GM12878 (cell line): Measurements from ENCODE around the gene NUP210. TPM values are rescaled to one million over a fixed set of nuclear protein-coding genes. Genes with fewer than 3 reads are reported as not detected.

Experiments
- ATAC-seq: fragments of 200-7000 bp; cut with Tn5 transposase; 3 replicates; pipeline ENCODE4 v1.9.1; 2020; ENCODE audit warnings: mild to moderate bottlenecking, moderate library complexity
- BruUV-seq: library from RNA; stranded (reverse); fragments of 400-500 nt; replicated peaks from 2 replicates; lab custom pipeline; 2021; lab: Mats Ljungman, UMichigan
- CTCF ChIA-PET: fragments of 300-600 bp; sonication (Branson Sonifier 250); formaldehyde crosslinking; extraction: SDS; loops from one replicate; lab custom pipeline; 2021; ENCODE audit warnings: inconsistent platforms; lab: Yijun Ruan, JAX
- POLR2A ChIA-PET: fragments of 350-600 bp; formaldehyde crosslinking; extraction: SDS; loops from one replicate; lab custom pipeline; 2021; ENCODE audit warnings: inconsistent platforms; lab: Charles Lee
- RAD21 ChIA-PET: fragments of 300-600 bp; sonication (Branson Sonifier 250); formaldehyde crosslinking; loops from one replicate; lab custom pipeline; 2023; ENCODE audit warnings: antibody characterized with exemption; ENCODE audit not compliant: unreplicated experiment; lab: Charles Lee
- SMC1A ChIA-PET: fragments of 300-600 bp; sonication (Branson Sonifier 250); formaldehyde crosslinking; loops from one replicate; lab custom pipeline; 2023; ENCODE audit not compliant: unreplicated experiment, uncharacterized antibody; lab: Charles Lee
- DNase-seq: peaks from one replicate; pipeline ENCODE4 v3.0.0-alpha.2; 2011; ENCODE audit warnings: low read depth, low spot score
- FAIRE-seq: peaks from 3 replicates; lab custom pipeline; 2011; peaks lifted over from hg19 to GRCh38; lab: Jason Lieb, UNC
- H2AFZ ChIP-seq: 2 replicates; pipeline ENCODE4 v1.6.0; 2011; ENCODE audit warnings: low read depth, low read length, control low read depth; ENCODE audit not compliant: control insufficient read depth
- H3K27ac ChIP-seq: 2 replicates; pipeline ENCODE4 v1.5.1; 2011; ENCODE audit warnings: control low read depth; ENCODE audit not compliant: control insufficient read depth, insufficient read depth
- H3K27me3 ChIP-seq, 2 experiments: replicated peaks in 1 of 2; 2 replicates each; pipeline versions ENCODE4 v1.6.0 to v1.6.1; 2011; ENCODE audit warnings: low read length in 1 of 2; ENCODE audit not compliant: control insufficient read depth in 2 of 2, insufficient read depth in 2 of 2
- H3K36me3 ChIP-seq, 2 experiments: 2 replicates each; pipeline ENCODE4 v1.5.1; 2011; ENCODE audit warnings: low read length in 1 of 2; ENCODE audit not compliant: control insufficient read depth in 2 of 2, insufficient read depth in 2 of 2
- H3K4me1 ChIP-seq: 2 replicates; pipeline ENCODE4 v1.6.1; 2011; ENCODE audit warnings: mild to moderate bottlenecking, low read length, moderate library complexity, mixed read lengths; ENCODE audit not compliant: control insufficient read depth, insufficient read depth
- H3K4me2 ChIP-seq: 2 replicates; pipeline ENCODE4 v1.6.0; 2011; ENCODE audit warnings: control low read depth; ENCODE audit not compliant: control insufficient read depth, insufficient read depth
- H3K4me3 ChIP-seq: fragments of 200-600 bp; sonication (generic); 2 replicates; pipeline ENCODE4 v1.5.1; 2016
- H3K79me2 ChIP-seq: 2 replicates; pipeline ENCODE4 v1.6.0; 2011; ENCODE audit warnings: low read length; ENCODE audit not compliant: control insufficient read depth, insufficient read depth
- H3K9ac ChIP-seq: 2 replicates; pipeline ENCODE4 v1.8.0; 2011; ENCODE audit warnings: low read length, control low read depth, mixed read lengths; ENCODE audit not compliant: control insufficient read depth, insufficient read depth
- H3K9me3 ChIP-seq: replicated peaks from 3 replicates; pipeline ENCODE4 v1.5.1; 2011; ENCODE audit warnings: mild to moderate bottlenecking, low read length; ENCODE audit not compliant: control insufficient read depth, insufficient read depth
- H4K20me1 ChIP-seq: 2 replicates; pipeline ENCODE4 v1.6.0; 2011; ENCODE audit not compliant: control insufficient read depth, insufficient read depth
- CHD4 ChIP-seq: fragments of 200-600 bp; sonication (generic); IDR thresholded peaks from 2 replicates; pipeline ENCODE4 v1.6.1; 2016; ENCODE audit warnings: mild to moderate bottlenecking
- ETV6 ChIP-seq, 2 experiments: fragments of 450-650 bp in 1 of 2; IDR thresholded peaks in 1 of 2; conservative IDR thresholded peaks in 1 of 2; 2 replicates each; pipeline ENCODE4 v1.6.1; 2014; ENCODE audit warnings: antibody characterized with exemption in 1 of 2, borderline replicate concordance in 1 of 2, low read depth in 1 of 2, mild to moderate bottlenecking in 1 of 2, moderate library complexity in 1 of 2
- FOXK2 ChIP-seq: fragments of 450-650 bp; IDR thresholded peaks from 2 replicates; pipeline ENCODE4 v1.6.1; 2017; ENCODE audit warnings: mild to moderate bottlenecking, moderate library complexity
- IKZF2 ChIP-seq, 2 experiments: fragments of 450-650 bp; IDR thresholded peaks; 2 replicates each; pipeline ENCODE4 v1.6.1; 2017; ENCODE audit warnings: mild to moderate bottlenecking in 2 of 2, moderate library complexity in 2 of 2
- KLF5 ChIP-seq: fragments of 450-650 bp; IDR thresholded peaks from 2 replicates; pipeline ENCODE4 v1.6.1; 2014; ENCODE audit warnings: mild to moderate bottlenecking; ENCODE audit not compliant: partially characterized antibody
- MYC ChIP-seq: IDR thresholded peaks from 2 replicates; pipeline ENCODE4 v1.6.1; 2011; ENCODE audit warnings: mild to moderate bottlenecking, low read length, moderate library complexity, inconsistent platforms; ENCODE audit not compliant: insufficient read depth, insufficient replicate concordance, insufficient read length, severe bottlenecking
- NFYB ChIP-seq: IDR thresholded peaks from 2 replicates; pipeline ENCODE4 v1.6.1; 2011; ENCODE audit warnings: low read depth, mild to moderate bottlenecking, low read length, improper control_type of control experiment, moderate library complexity; ENCODE audit not compliant: insufficient read depth
- PAX5 ChIP-seq: IDR thresholded peaks from 2 replicates; pipeline ENCODE4 v1.6.1; 2011; ENCODE audit warnings: low read depth, low read length, borderline replicate concordance
- PML ChIP-seq: IDR thresholded peaks from 2 replicates; pipeline ENCODE4 v1.6.1; 2012; ENCODE audit warnings: low read length, inconsistent platforms
- POLR2A ChIP-seq: IDR thresholded peaks from 2 replicates; pipeline ENCODE4 v1.6.1; 2011; ENCODE audit warnings: low read depth, mild to moderate bottlenecking, low read length
- RELA ChIP-seq: fragments of 450-650 bp; IDR thresholded peaks from 2 replicates; pipeline ENCODE4 v1.8.0; 2014; ENCODE audit warnings: borderline replicate concordance; ENCODE audit not compliant: partially characterized antibody
- SRF ChIP-seq, 2 experiments: IDR thresholded peaks; 2 replicates each; pipeline ENCODE4 v1.6.1; 2011; ENCODE audit warnings: low read depth in 2 of 2, low read length in 2 of 2, mild to moderate bottlenecking in 1 of 2, moderate library complexity in 1 of 2
- TARDBP ChIP-seq: IDR thresholded peaks from 2 replicates; pipeline ENCODE4 v1.6.1; 2016; ENCODE audit warnings: borderline replicate concordance
- TCF7 ChIP-seq: IDR thresholded peaks from 2 replicates; pipeline ENCODE4 v1.6.1; 2014; ENCODE audit warnings: antibody characterized with exemption, borderline replicate concordance
- WRNIP1 ChIP-seq: IDR thresholded peaks from 2 replicates; pipeline ENCODE4 v1.6.1; 2011; ENCODE audit warnings: low read depth, low read length, improper control_type of control experiment, borderline replicate concordance
- ZZZ3 ChIP-seq: IDR thresholded peaks from 2 replicates; pipeline ENCODE4 v1.6.1; 2011; ENCODE audit warnings: low read depth; ENCODE audit not compliant: control insufficient read depth, insufficient read length
- WGBS: methylation state at CpG from one replicate; pipeline ENCODE4 v1.1.6; 2016; ENCODE audit warnings: low lambda C conversion rate; ENCODE audit not compliant: insufficient replicate concordance, insufficient coverage; ENCODE audit errors: missing lambda C conversion rate; 5-methylcytosine and 5-hydroxymethylcytosine counted together
- in situ Hi-C: fragments of 300-500 bp; cut with MboI; formaldehyde crosslinking; loops from 9 replicates; pipeline ENCODE4 v1.14.3; 2018; ENCODE audit warnings: mixed read lengths
- intact Hi-C: fragments of 100-400 bp; cut with micrococcal nuclease; formaldehyde crosslinking; loops from one replicate; pipeline ENCODE4 v1.14.2; 2022; ENCODE audit not compliant: unreplicated experiment
- polyA plus RNA-seq, 11 experiments: library from polyadenylated mRNA; depleted of rRNA in 4 of 11; unstranded in 6 of 11; stranded (reverse) in 5 of 11; fragments of >200 nt; fragmentation: Nextera tagmentation in 4 of 11; fragmentation: Illumina TruSeq in 1 of 11; extraction: Ambion mirVana in 4 of 11; extraction: Trizol in 1 of 11; gene quantifications; 1 replicate in 1 of 11; 2 replicates in 10 of 11; pipeline versions ENCODE4 v1.2.1 to v1.2.3, GENCODE V29; 2011 to 2016; ENCODE audit warnings: inconsistent platforms in 2 of 11, missing spikeins in 2 of 11, low read depth in 1 of 11
- total RNA-seq, 4 experiments: library from RNA; depleted of rRNA in 3 of 4; stranded (reverse); fragments of >200 nt in 3 of 4; fragmentation: Illumina TruSeq in 1 of 4; extraction: Trizol in 1 of 4; gene quantifications; 2 replicates each; pipeline versions ENCODE4 v1.2.1 to v1.2.3, GENCODE V29; 2013 to 2021

NUP210 gene
- total and polyA plus RNA-seq, 10 of the 15 experiments (the other 5 are each of a cell fraction or from before 2014, with no cell fraction given): 2.9 to 150 (median 76.0) TPM

- H3K27me3 ChIP-seq: no peaks in the 10 kb centered on the region
- no peak overlapping the region for H2AFZ ChIP-seq
- CTCF ChIA-PET: interaction anchor here (0.9 to 1.5 kb wide), 4 partner anchors 20 to 143 kb away, joined by 3 to 9 read pairs (median 4); no protein-coding TSS in a partner anchor
- FAIRE-seq (no peak), ATAC-seq (no peak)
- WGBS: 96% methylated on average over 9 of the region's 9 CpGs
- POLR2A ChIA-PET: interaction anchor here (0.7 to 1.1 kb wide), 2 partner anchors 10 to 13 kb away, joined by 3 read pairs; no protein-coding TSS in a partner anchor
- in situ Hi-C loops: no loop called here
- no peak for TF ChIP-seq RELA
- TF ChIP-seq SRF (IDR thresholded peaks at IDR 0.05; ENCODE audit: low read depth in 2 of 2, low read length in 2 of 2): no peak
- TF ChIP-seq CHD4: no peak
- TF ChIP-seq FOXK2: no peak
- TF ChIP-seq ETV6 (conservative IDR thresholded peaks at IDR 0.05 in 1 of 2, IDR thresholded peaks at IDR 0.05 in 1 of 2; ENCODE audit: borderline replicate concordance in 1 of 2, low read depth in 1 of 2): no peak
- no peak for TF ChIP-seq PAX5
- no peak for TF ChIP-seq MYC
- no peak for TF ChIP-seq TCF7
- TF ChIP-seq POLR2A: peak; percentile 38; the same call in 1 of the 2 replicates
- TF ChIP-seq TARDBP: no peak
- no peak for TF ChIP-seq NFYB
- no peak for TF ChIP-seq IKZF2 (IDR thresholded peaks at IDR 0.05)
- TF ChIP-seq KLF5: no peak
- no peak for TF ChIP-seq WRNIP1
- 0 out of 2 replicates have a peak, but pooled peaks have one; percentile 15 for TF ChIP-seq PML
- TF ChIP-seq ZZZ3: no peak
- TF ChIP-seq, all 136 proteins: peak for 2
- intact Hi-C loops: no loop called here
- ChIA-PET SMC1A (interaction anchor here (0.9 to 2.3 kb wide), 4 partner anchors 12 to 253 kb away, joined by 3 to 11 read pairs (median 6); no protein-coding TSS in a partner anchor), RAD21 (interaction anchor here (0.7 to 1.3 kb wide), 2 partner anchors 106 to 253 kb away, joined by 3 read pairs; no protein-coding TSS in a partner anchor)
- no peaks in the 10 kb centered on the region; the same call in 1 of the 2 replicates for H4K20me1 ChIP-seq
- H3K9me3 ChIP-seq: no peaks in the 10 kb centered on the region
- no peak for DNase-seq
- TSS peak; percentile 3 for BruUV-seq
- no peak overlapping the region for H3K4me3 ChIP-seq
- no peak overlapping the region for H3K9ac ChIP-seq
- no peaks in the 10 kb centered on the region for H3K4me1 ChIP-seq
- H3K36me3 ChIP-seq: peaks cover 48 to 55% of the 10 kb centered on the region in 2 experiments
- H3K4me2 ChIP-seq: no peak overlapping the region
- no peaks in the 10 kb centered on the region for H3K79me2 ChIP-seq
- H3K27ac ChIP-seq: no peak overlapping the region
These were observed 75.5 kb downstream of the NUP210 start for GRCh38 chr3:13344663-13345062.
